ENCODE data around the gene FGFR3. TPM values are rescaled to one million over a fixed set of nuclear protein-coding genes. Genes with fewer than 3 reads are reported as not detected.

Gene FGFR3
- total and polyA plus RNA-seq, 2 of the 4 experiments (the other 2 are of a cell fraction), result 0.18 to 0.67 TPM

GRCh38 chr4:1823545-1823932 lies 30.4 kb downstream of the FGFR3 start (continued):
- TF ChIP-seq USF2 (IDR thresholded peaks at IDR 0.05; ENCODE audit: low read depth, low read length), result no peak
- no peak for TF ChIP-seq RFX5 (IDR thresholded peaks at IDR 0.05; ENCODE audit: low read depth, low read length)
- TF ChIP-seq MXI1 (IDR thresholded peaks at IDR 0.05; ENCODE audit: borderline replicate concordance, low read depth, low read length), result no peak
- no peak for TF ChIP-seq NFE2L2 (IDR thresholded peaks at IDR 0.05; ENCODE audit: low read depth, low read length)
- TF ChIP-seq BHLHE40 (IDR thresholded peaks at IDR 0.05; ENCODE audit: low read depth, low read length), result no peak

- Histone ChIP-seq H3K4me3 (ENCODE audit: insufficient read depth, low read depth, low read length) (no peak overlapping the region), H2AK9ac (replicated peaks; ENCODE audit: low read depth, low read length, poor library complexity) (no peak overlapping the region), H3K4ac (ENCODE audit: low read depth, low read length) (no peak overlapping the region), H3K9ac (ENCODE audit: low read depth, low read length) (no peak overlapping the region), H4K8ac (ENCODE audit: low read depth in 2 of 2, low read length in 2 of 2) (no peak overlapping the region), H3K14ac (replicated peaks; ENCODE audit: low read depth, low read length) (no peak overlapping the region), H3K23ac (ENCODE audit: low read depth, low read length) (no peak overlapping the region), H2BK5ac (ENCODE audit: low read depth, low read length, poor library complexity, severe bottlenecking) (no peak overlapping the region), H2BK120ac (ENCODE audit: low read depth, low read length) (no peak overlapping the region), H2BK15ac (ENCODE audit: low read depth, low read length) (no peak overlapping the region), H4K5ac (ENCODE audit: low read depth, low read length) (no peak overlapping the region), H3K56ac (ENCODE audit: extremely low read depth, insufficient read depth, low read length) (no peak overlapping the region), H2AK5ac (ENCODE audit: low read depth, low read length) (no peak overlapping the region), H3K27ac (ENCODE audit: insufficient read depth, low read length) (no peak overlapping the region), H4K20me1 (ENCODE audit: insufficient read depth, low read length) (no peaks in the 10 kb centered on the region), H4K91ac (ENCODE audit: insufficient read depth, low read depth, low read length) (no peak overlapping the region), H3K9me1 (ENCODE audit: insufficient read depth, low read length) (no peaks in the 10 kb centered on the region), H3K27me3 (ENCODE audit: control insufficient read depth, insufficient read depth, low read length) (no peaks in the 10 kb centered on the region), H3K4me2 (ENCODE audit: low read depth, low read length) (no peak overlapping the region), H2BK20ac (ENCODE audit: low read depth, low read length) (no peak overlapping the region), H3K9me3 (ENCODE audit: control insufficient read depth, insufficient read depth, low read length) (no peaks in the 10 kb centered on the region), H2AFZ (replicated peaks; ENCODE audit: low read length, poor library complexity) (no peak overlapping the region), H3K36me3 (ENCODE audit: control insufficient read depth, insufficient read depth, low read length) (peaks cover 52% of the 10 kb centered on the region), H3K4me1 (ENCODE audit: control insufficient read depth, insufficient read depth, low read length) (peaks cover 3% of the 10 kb centered on the region; the same call in 1 of the 2 replicates), H3K18ac (ENCODE audit: low read depth, low read length) (no peak overlapping the region), H3K79me1 (ENCODE audit: low read depth in 1 of 2, low read length in 2 of 2) (0 out of 4 replicates have a peak, but pooled peaks cover 0 to 3% of the 10 kb centered on the region in 2 experiments)
- no peak for DNase-seq
- BruUV-seq (replicated peaks), result no TSS peak
- CTCF ChIA-PET, result no interaction called here
- 100% methylated on average over 3 of the region's 11 CpGs; no CpG with 5 or more reads in 1 of the 2 experiments for WGBS, 2 experiments (ENCODE audit: extremely low coverage in 2 of 2, insufficient read length in 1 of 2)
- intact Hi-C loops (cut with micrococcal nuclease) (no loop called here), in situ Hi-C loops (cut with MboI; ENCODE audit: low sequenced_read_pairs) (no loop called here), dilution Hi-C loops (cut with HindIII; ENCODE audit: low sequenced_read_pairs, unreplicated experiment) (no loop called here)
- POLR2A ChIA-PET (ENCODE audit: unreplicated experiment), result no interaction called here
- no peak for ATAC-seq (ENCODE audit: low read depth)
- no peak for TF ChIP-seq RCOR1 (IDR thresholded peaks at IDR 0.05; ENCODE audit: insufficient replicate concordance, low read length)
- TF ChIP-seq BHLHE40 (IDR thresholded peaks at IDR 0.05; ENCODE audit: low read depth, low read length), result no peak
- no peak for TF ChIP-seq CEBPB (IDR thresholded peaks at IDR 0.05; ENCODE audit: low read depth, low read length)
- no peak for TF ChIP-seq NFE2L2 (IDR thresholded peaks at IDR 0.05; ENCODE audit: low read depth, low read length)
- TF ChIP-seq ELK1 (IDR thresholded peaks at IDR 0.05; ENCODE audit: borderline replicate concordance, low read depth, low read length), result no peak
- TF ChIP-seq FOS (IDR thresholded peaks at IDR 0.05; ENCODE audit: low read depth, low read length), result no peak
- no peak for TF ChIP-seq MAFK (IDR thresholded peaks at IDR 0.05; ENCODE audit: low read depth, low read length)
- TF ChIP-seq RAD21 (IDR thresholded peaks at IDR 0.05; ENCODE audit: low read length), result no peak
- no peak for TF ChIP-seq POLR2A (IDR thresholded peaks at IDR 0.05; ENCODE audit: low read depth, low read length)
- no peak for TF ChIP-seq CTCF (conservative IDR thresholded peaks at IDR 0.05; ENCODE audit: low read depth, low read length)
- TF ChIP-seq USF2 (IDR thresholded peaks at IDR 0.05; ENCODE audit: low read depth, low read length), result no peak
Measured at GRCh38 chr4:1824746-1825145, 31.7 kb downstream of the FGFR3 start.
